Loucy (cell line): ENCODE results near the gene NR2F2.

ENCODE experiments used
- H2AFZ ChIP-seq: fragments of 200-600 bp; sonication (generic); 2 replicates; pipeline ENCODE4 v1.6.0; 2016; ENCODE audit warnings: antibody characterized with exemption, mild to moderate bottlenecking, low read length, moderate library complexity
- H3F3A ChIP-seq: fragments of 200-600 bp; 2 replicates; pipeline ENCODE4 v1.6.0; 2016; ENCODE audit warnings: antibody characterized with exemption, low read depth, mild to moderate bottlenecking
- H3K27me3 ChIP-seq: fragments of 200-600 bp; sonication (generic); 2 replicates; pipeline ENCODE4 v1.6.1; 2014; ENCODE audit warnings: low read length, mild to moderate bottlenecking; ENCODE audit not compliant: insufficient read depth, poor library complexity, severe bottlenecking
- H3K36me3 ChIP-seq: fragments of 200-600 bp; sonication (generic); 2 replicates; pipeline ENCODE4 v1.6.1; 2016; ENCODE audit warnings: low read length; ENCODE audit not compliant: insufficient read depth
- H3K4me1 ChIP-seq: fragments of 200-600 bp; sonication (generic); 2 replicates; pipeline ENCODE4 v1.5.1; 2014; ENCODE audit warnings: low read length, mild to moderate bottlenecking; ENCODE audit not compliant: insufficient read depth, poor library complexity, severe bottlenecking
- H3K4me2 ChIP-seq: fragments of 200-600 bp; sonication (generic); 2 replicates; pipeline ENCODE4 v1.6.0; 2014; ENCODE audit warnings: antibody characterized with exemption, low read length, low read depth, mild to moderate bottlenecking; ENCODE audit not compliant: poor library complexity, severe bottlenecking
- H3K4me3 ChIP-seq: fragments of 200-600 bp; sonication (generic); 2 replicates; pipeline ENCODE4 v1.5.1; 2014; ENCODE audit warnings: low read length, mild to moderate bottlenecking, mixed read lengths; ENCODE audit not compliant: poor library complexity, severe bottlenecking
- H3K79me2 ChIP-seq: fragments of 200-600 bp; sonication (generic); 2 replicates; pipeline ENCODE4 v1.6.1; 2014; ENCODE audit warnings: low read length; ENCODE audit not compliant: insufficient read depth
- H3K9ac ChIP-seq: fragments of 200-600 bp; sonication (generic); 2 replicates; pipeline ENCODE4 v1.6.0; 2014; ENCODE audit warnings: mild to moderate bottlenecking, low read depth, low read length, moderate library complexity; ENCODE audit not compliant: poor library complexity, severe bottlenecking
- H3K9me2 ChIP-seq: fragments of 200-600 bp; sonication (generic); replicated peaks from 2 replicates; pipeline ENCODE4 v1.6.1; 2016; ENCODE audit warnings: low read depth, low read length, mixed read lengths
- H3K9me3 ChIP-seq: fragments of 200-600 bp; sonication (generic); 2 replicates; pipeline ENCODE4 v1.6.1; 2014; ENCODE audit warnings: mild to moderate bottlenecking, antibody characterized with exemption, low read length, low read depth; ENCODE audit not compliant: insufficient read depth
- H4K20me1 ChIP-seq: fragments of 200-600 bp; sonication (generic); 2 replicates; pipeline ENCODE4 v1.6.0; 2014; ENCODE audit warnings: antibody characterized with exemption, low read length, mild to moderate bottlenecking; ENCODE audit not compliant: insufficient read depth, poor library complexity, severe bottlenecking
- CTCF ChIP-seq: fragments of 200-600 bp; sonication (generic); conservative IDR thresholded peaks from 2 replicates; pipeline ENCODE4 v1.5.1; 2014; ENCODE audit warnings: mild to moderate bottlenecking, antibody characterized with exemption, low read length
- EZH2phosphoT487 ChIP-seq: fragments of 200-600 bp; IDR thresholded peaks from 2 replicates; pipeline ENCODE4 v1.6.1; 2018; ENCODE audit warnings: antibody characterized with exemption, mild to moderate bottlenecking, moderate library complexity, borderline replicate concordance

The NR2F2 gene

GRCh38 chr15:96351761-96352603 is 21.5 kb downstream of the NR2F2 start:
- H3K27me3 ChIP-seq: no peaks in the 10 kb centered on the region
- TF ChIP-seq CTCF (no peak), EZH2phosphoT487 (no peak)
- H3K36me3 ChIP-seq: no peaks in the 10 kb centered on the region
- H3K9ac ChIP-seq: no peak overlapping the region
- no peaks in the 10 kb centered on the region for H3F3A ChIP-seq
- no peak overlapping the region for H3K4me2 ChIP-seq
- no peaks in the 10 kb centered on the region for H3K4me1 ChIP-seq
- no peak overlapping the region for H2AFZ ChIP-seq
- H3K9me3 ChIP-seq: no peaks in the 10 kb centered on the region
- no peaks in the 10 kb centered on the region for H3K79me2 ChIP-seq
- no peaks in the 10 kb centered on the region for H4K20me1 ChIP-seq
- H3K4me3 ChIP-seq: no peak overlapping the region
- no peaks in the 10 kb centered on the region for H3K9me2 ChIP-seq

- no peak overlapping the region for H3K4me3 ChIP-seq
- H3K4me2 ChIP-seq: no peak overlapping the region
- no peak for TF ChIP-seq EZH2phosphoT487
- no peaks in the 10 kb centered on the region for H3K36me3 ChIP-seq
- H3K79me2 ChIP-seq: no peaks in the 10 kb centered on the region
- H4K20me1 ChIP-seq: no peaks in the 10 kb centered on the region
- no peak overlapping the region for H3K9ac ChIP-seq
- no peaks in the 10 kb centered on the region for H3K4me1 ChIP-seq
- H3F3A ChIP-seq: no peaks in the 10 kb centered on the region
- H3K9me2 ChIP-seq: no peaks in the 10 kb centered on the region
- H3K9me3 ChIP-seq: no peaks in the 10 kb centered on the region
- no peak overlapping the region for H2AFZ ChIP-seq
- H3K27me3 ChIP-seq: no peaks in the 10 kb centered on the region
Observed at GRCh38 chr15:96352604-96353405, 22.3 kb downstream of the NR2F2 start.

GRCh38 chr15:96353416-96353929 is 23.0 kb downstream of the NR2F2 start:
- H3F3A ChIP-seq: no peaks in the 10 kb centered on the region
- no peaks in the 10 kb centered on the region for H3K4me1 ChIP-seq
- H3K9ac ChIP-seq: no peak overlapping the region
- H3K36me3 ChIP-seq: no peaks in the 10 kb centered on the region
- no peaks in the 10 kb centered on the region for H3K27me3 ChIP-seq
- H3K79me2 ChIP-seq: no peaks in the 10 kb centered on the region
- no peak overlapping the region for H2AFZ ChIP-seq
- no peaks in the 10 kb centered on the region for H4K20me1 ChIP-seq
- no peaks in the 10 kb centered on the region for H3K9me2 ChIP-seq
- H3K4me3 ChIP-seq: no peak overlapping the region
- no peak overlapping the region for H3K4me2 ChIP-seq
- H3K9me3 ChIP-seq: no peaks in the 10 kb centered on the region
- no peak for TF ChIP-seq CTCF
- no peak for TF ChIP-seq EZH2phosphoT487
